Cardiac muscle cell (in vitro differentiated cells and primary cell): Measurements from ENCODE around the gene RBPMS2. TPM values are rescaled to one million over a fixed set of nuclear protein-coding genes. Genes with fewer than 3 reads are reported as not detected.
A peak's percentile ranks its signal among the peaks of the same experiment; 100 is the strongest.

Experiments used
- DNase-seq, 2 donors: peaks; one replicate each; pipeline versions ENCODE4 v3.0.0 to v3.0.0-alpha.2; 2010 to 2017; ENCODE audit warnings: low read depth in 1 of 2, low spot score in 1 of 2
- H3K27ac ChIP-seq: fragments of 200-600 bp; sonication (generic); 2 replicates; pipeline ENCODE4 v1.5.1; 2016
- H3K27me3 ChIP-seq: fragments of 200-600 bp; sonication (generic); 2 replicates; pipeline ENCODE4 v1.6.0; 2016; ENCODE audit warnings: control low read depth
- H3K36me3 ChIP-seq: fragments of 200-600 bp; sonication (generic); 2 replicates; pipeline ENCODE4 v1.5.1; 2016; ENCODE audit warnings: control low read depth
- H3K4me1 ChIP-seq: fragments of 200-600 bp; sonication (generic); 2 replicates; pipeline ENCODE4 v1.8.1; 2017; ENCODE audit warnings: low read depth, mild to moderate bottlenecking, mixed run types
- H3K4me3 ChIP-seq: fragments of 200-600 bp; sonication (generic); 2 replicates; pipeline ENCODE4 v1.5.1; 2016; ENCODE audit warnings: mild to moderate bottlenecking
- H3K9me3 ChIP-seq: fragments of 200-600 bp; sonication (generic); 2 replicates; pipeline ENCODE4 v1.5.1; 2017; ENCODE audit warnings: low read depth, mild to moderate bottlenecking, control low read depth
- polyA plus RNA-seq: library from polyadenylated mRNA; unstranded; fragments of >200 nt; fragmentation: Nextera tagmentation; extraction: Ambion mirVana; gene quantifications from 2 replicates; pipeline ENCODE4 v1.2.1, GENCODE V29; 2016
- total RNA-seq: library from RNA; depleted of rRNA; stranded (reverse); fragments of >200 nt; gene quantifications from 2 replicates; pipeline ENCODE4 v1.2.3, GENCODE V29; 2016
- TF ChIP-seq, protein P1 (sequence below): IDR thresholded peaks from 2 replicates; pipeline ENCODE4 v1.5.1; 2012; ENCODE audit warnings: low read depth, mild to moderate bottlenecking, low read length

RBPMS2 gene
- total and polyA plus RNA-seq, 2 experiments from 2014 or later = 35.4 to 213 TPM

DNA sequence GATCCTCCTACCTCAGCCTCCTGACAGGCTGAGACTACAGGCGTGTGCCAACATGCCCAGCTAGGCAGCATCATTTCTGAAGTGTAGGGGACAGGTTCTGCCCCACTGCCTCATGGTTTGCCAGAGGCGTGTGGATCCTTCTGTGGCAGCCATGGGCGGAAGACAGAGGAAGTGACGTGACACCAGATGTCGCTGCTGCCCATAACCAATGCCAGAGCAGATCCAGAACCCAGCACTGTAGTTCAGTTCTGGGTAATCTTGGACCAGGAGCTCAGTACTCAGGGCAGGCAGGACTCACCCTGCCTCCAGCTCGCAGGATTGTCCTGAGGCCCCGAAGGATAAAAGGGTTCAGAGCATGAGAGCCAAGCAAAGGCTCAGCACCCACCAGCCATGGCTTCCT, 8.2 kb downstream of the RBPMS2 start:
- H3K4me3 ChIP-seq = no peak overlapping the region
- no peaks in the 10 kb centered on the region for H3K36me3 ChIP-seq
- H3K4me1 ChIP-seq = peaks cover 31% of the 10 kb centered on the region
- no peak for DNase-seq
- no peaks in the 10 kb centered on the region for H3K9me3 ChIP-seq
- no peaks in the 10 kb centered on the region for H3K27me3 ChIP-seq
- peak overlapping the region; percentile 76 for H3K27ac ChIP-seq
- TF ChIP-seq, protein P1, sequence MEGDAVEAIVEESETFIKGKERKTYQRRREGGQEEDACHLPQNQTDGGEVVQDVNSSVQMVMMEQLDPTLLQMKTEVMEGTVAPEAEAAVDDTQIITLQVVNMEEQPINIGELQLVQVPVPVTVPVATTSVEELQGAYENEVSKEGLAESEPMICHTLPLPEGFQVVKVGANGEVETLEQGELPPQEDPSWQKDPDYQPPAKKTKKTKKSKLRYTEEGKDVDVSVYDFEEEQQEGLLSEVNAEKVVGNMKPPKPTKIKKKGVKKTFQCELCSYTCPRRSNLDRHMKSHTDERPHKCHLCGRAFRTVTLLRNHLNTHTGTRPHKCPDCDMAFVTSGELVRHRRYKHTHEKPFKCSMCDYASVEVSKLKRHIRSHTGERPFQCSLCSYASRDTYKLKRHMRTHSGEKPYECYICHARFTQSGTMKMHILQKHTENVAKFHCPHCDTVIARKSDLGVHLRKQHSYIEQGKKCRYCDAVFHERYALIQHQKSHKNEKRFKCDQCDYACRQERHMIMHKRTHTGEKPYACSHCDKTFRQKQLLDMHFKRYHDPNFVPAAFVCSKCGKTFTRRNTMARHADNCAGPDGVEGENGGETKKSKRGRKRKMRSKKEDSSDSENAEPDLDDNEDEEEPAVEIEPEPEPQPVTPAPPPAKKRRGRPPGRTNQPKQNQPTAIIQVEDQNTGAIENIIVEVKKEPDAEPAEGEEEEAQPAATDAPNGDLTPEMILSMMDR = no peak

DNA sequence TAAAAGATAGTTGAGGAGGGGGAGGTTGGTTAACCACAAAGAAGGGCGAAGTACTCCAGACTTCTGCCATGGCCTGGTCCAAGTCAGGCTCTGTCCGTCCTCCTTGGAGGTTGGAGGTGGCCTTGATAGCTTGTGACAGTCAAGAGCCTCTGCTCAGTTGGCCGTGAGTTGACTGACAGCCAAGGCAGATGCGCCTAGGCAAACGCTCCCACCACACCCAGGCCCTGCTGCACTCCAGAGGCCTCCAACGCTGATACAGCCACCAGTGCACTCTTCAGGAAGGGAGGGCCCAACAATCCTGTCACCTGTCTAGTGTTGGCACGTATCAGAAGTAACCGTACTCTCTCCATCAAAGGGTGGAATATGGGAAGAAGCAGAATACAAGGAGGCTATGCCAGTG, 9.3 kb downstream of the RBPMS2 start:
- no peak for DNase-seq
- H3K4me1 ChIP-seq = peaks cover 37% of the 10 kb centered on the region
- TF ChIP-seq, protein P1 = no peak
- H3K4me3 ChIP-seq = no peak overlapping the region
- no peaks in the 10 kb centered on the region for H3K36me3 ChIP-seq
- H3K27ac ChIP-seq = peak overlapping the region; percentile 76
- no peaks in the 10 kb centered on the region for H3K9me3 ChIP-seq
- no peaks in the 10 kb centered on the region for H3K27me3 ChIP-seq

GRCh38 chr15:64763874-64764273, 11.5 kb downstream of the RBPMS2 start:
- Histone ChIP-seq H3K9me3 (no peaks in the 10 kb centered on the region), H3K27ac (peak overlapping the region; percentile 99), H3K36me3 (no peaks in the 10 kb centered on the region), H3K4me1 (peaks cover 58% of the 10 kb centered on the region), H3K27me3 (no peaks in the 10 kb centered on the region), H3K4me3 (no peak overlapping the region)
- TF ChIP-seq, protein P1 = no peak
- no peak for DNase-seq

DNA sequence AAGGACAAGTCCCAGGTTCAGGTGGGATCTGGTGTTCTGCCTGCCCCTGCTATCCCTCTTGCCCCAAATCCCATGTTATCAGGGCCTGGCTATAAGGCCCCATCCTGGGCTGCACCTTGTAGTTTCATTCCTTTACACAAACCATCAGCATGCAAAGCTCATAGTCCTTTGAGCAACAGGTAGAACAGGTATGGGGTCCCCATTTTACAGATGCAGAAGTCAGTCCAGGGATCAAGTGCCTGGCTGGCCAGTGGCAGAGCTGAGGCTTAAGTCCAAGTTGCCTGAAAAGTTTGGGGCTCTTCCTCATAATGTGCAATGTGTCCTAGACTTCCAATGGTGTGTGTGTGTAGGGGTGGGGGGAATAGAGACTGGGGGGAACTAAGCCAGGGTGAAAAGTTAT, 11.9 kb downstream of the RBPMS2 start:
- H3K9me3 ChIP-seq = no peaks in the 10 kb centered on the region
- TF ChIP-seq, protein P1 = no peak
- H3K36me3 ChIP-seq = no peaks in the 10 kb centered on the region
- H3K27me3 ChIP-seq = no peaks in the 10 kb centered on the region
- peak overlapping the region; percentile 99 for H3K27ac ChIP-seq
- no peak for DNase-seq
- peaks cover 59% of the 10 kb centered on the region for H3K4me1 ChIP-seq
- no peak overlapping the region for H3K4me3 ChIP-seq

DNA sequence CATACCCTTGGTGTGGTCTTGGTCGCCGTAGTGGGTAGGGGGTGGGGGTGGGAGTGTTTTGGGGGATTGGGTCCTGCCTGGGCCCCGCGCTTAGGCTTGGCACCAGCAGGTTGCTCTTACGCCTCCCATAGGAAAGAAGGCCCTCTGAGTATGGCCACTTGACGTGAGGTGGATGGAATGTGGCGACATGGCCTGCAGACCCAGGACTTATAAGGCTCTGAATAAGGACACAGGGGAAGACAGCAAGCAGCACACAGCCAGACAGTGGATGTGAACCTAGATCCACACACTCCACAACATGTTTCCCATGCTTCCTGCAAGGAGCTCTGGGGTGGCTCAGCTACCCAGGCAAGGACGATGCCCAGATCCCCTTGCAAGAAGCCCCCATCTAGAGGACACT, 12.4 kb downstream of the RBPMS2 start:
- Histone ChIP-seq H3K4me1 (peaks cover 59% of the 10 kb centered on the region), H3K36me3 (no peaks in the 10 kb centered on the region), H3K9me3 (no peaks in the 10 kb centered on the region), H3K27me3 (no peaks in the 10 kb centered on the region), H3K4me3 (no peak overlapping the region), H3K27ac (peak overlapping the region; percentile 99)
- TF ChIP-seq, protein P1 = no peak
- peak in 1 of 2 donors; percentile 78 for DNase-seq

GRCh38 chr15:64762546-64762945, 12.8 kb downstream of the RBPMS2 start:
- H3K4me3 ChIP-seq = no peak overlapping the region
- DNase-seq = no peak
- H3K27me3 ChIP-seq = no peaks in the 10 kb centered on the region
- no peaks in the 10 kb centered on the region for H3K36me3 ChIP-seq
- H3K9me3 ChIP-seq = no peaks in the 10 kb centered on the region
- TF ChIP-seq, protein P1 = no peak
- H3K4me1 ChIP-seq = peaks cover 59% of the 10 kb centered on the region
- H3K27ac ChIP-seq = peak overlapping the region; percentile 99
